LHCN-M2 (cell line): ENCODE data around the gene MSI1. TPM values are rescaled to one million over a fixed set of nuclear protein-coding genes. Genes with fewer than 3 reads are reported as not detected.
"Not testable (repeated sequence)": the region's sequence is repeated elsewhere in the genome, so short reads cannot be mapped to it uniquely, and the experiment has no call there.

Experiments
- DNase-seq: peaks from one replicate; pipeline ENCODE4 v3.0.0-alpha.2; 2012; ENCODE audit warnings: low read depth
- total RNA-seq: library from RNA; depleted of rRNA; stranded (reverse); fragments of >200 nt; gene quantifications from 2 replicates; pipeline ENCODE4 v1.2.3, GENCODE V29; 2014

Gene MSI1
- total RNA-seq, 1 experiment from 2014 or later: not detected

DNA sequence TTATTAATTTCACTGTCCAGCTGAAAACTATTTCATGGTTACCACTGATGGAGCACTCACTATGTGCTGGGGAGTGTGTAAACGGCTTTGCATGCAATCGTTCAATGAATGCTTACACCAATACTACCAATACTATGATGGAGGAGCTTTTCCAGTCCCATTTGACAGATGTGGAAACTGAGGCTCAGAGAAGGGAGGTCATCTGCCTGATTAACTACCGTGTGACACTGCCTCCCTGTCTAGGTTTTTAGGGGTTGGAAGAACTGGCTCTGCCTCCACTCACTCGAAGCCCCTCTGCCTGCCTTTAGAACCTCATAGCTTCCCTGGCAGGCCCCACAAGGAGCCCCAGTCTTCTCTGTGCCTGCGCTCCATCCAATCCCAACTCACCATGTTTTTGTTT lies 11.9 kb downstream of the MSI1 start:
- DNase-seq: no peak

GRCh38 chr12:120356567-120357030 lies 12.4 kb downstream of the MSI1 start:
- DNase-seq: peak; percentile 91

- no peak for DNase-seq
Observed at GRCh38 chr12:120353556-120354317, 15.2 kb downstream of the MSI1 start.

DNA sequence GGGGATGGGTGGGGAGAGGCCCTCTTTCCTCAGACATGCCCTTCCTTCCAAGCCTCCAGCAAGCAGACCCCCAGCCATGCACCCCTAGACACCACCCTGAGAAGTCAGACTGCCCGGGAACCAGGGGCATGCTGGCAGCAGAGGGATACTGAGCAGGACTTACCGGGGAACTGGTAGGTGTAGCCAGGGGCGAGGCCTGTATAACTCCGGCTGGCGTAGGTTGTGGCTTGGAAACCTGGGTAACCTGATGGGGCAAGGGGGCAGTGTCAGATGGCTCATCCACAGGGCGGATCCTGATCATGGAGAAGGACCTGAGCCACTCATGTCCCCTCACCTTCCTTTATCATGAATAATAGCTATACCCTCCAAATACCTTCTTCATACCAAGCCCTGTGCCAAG lies 15.8 kb downstream of the MSI1 start:
- no peak for DNase-seq

DNA sequence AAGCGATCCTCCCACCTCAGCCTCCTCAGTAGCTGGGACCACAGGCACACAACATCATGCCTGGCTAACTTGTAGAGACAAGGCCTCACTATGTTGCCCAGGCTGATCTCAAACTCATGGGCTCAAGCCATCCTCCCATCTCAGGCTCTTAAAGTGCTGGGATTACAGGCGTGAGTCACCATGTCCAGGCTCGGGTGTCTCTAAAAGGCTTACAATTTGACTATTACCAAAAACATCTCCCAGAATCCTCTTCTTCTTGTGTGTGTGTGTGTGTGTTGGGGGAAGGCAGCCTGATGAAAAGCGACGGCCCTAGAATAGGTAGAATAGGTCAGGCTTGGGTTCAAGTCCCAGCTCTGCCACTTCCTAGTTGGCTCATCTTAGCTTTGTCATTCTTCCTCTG lies 16.8 kb downstream of the MSI1 start:
- DNase-seq: peak; percentile 62

GRCh38 chr12:120350576-120351350 lies 18.2 kb downstream of the MSI1 start:
- DNase-seq: no peak

GRCh38 chr12:120347766-120348165 lies 21.2 kb downstream of the MSI1 start:
- no peak for DNase-seq

- no peak for DNase-seq
Observed at GRCh38 chr12:120346681-120347080, 22.3 kb downstream of the MSI1 start.

GRCh38 chr12:120346031-120346430 lies 22.9 kb downstream of the MSI1 start:
- DNase-seq: no peak

DNA sequence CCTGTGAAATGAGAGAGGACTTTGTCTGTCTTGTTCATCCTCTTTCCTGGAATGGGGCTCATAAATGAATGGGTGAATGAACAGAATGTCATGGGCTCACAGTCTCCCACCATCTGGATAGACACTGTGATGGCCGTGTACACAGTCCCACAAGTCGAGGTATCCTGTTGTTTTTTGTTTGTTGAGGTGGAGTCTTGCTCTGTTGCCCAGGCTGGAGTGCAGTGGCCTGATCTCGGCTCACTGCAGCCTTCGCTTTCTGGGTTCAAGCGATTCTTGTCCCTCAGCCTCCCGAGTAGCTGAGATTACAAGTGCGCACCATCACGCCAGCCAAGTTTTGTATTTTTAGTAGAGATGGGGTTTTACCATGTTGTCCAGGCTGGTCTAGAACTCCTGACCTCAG lies 25.3 kb downstream of the MSI1 start:
- no peak for DNase-seq

GRCh38 chr12:120343039-120343537 lies 25.9 kb downstream of the MSI1 start:
- no peak for DNase-seq

DNA sequence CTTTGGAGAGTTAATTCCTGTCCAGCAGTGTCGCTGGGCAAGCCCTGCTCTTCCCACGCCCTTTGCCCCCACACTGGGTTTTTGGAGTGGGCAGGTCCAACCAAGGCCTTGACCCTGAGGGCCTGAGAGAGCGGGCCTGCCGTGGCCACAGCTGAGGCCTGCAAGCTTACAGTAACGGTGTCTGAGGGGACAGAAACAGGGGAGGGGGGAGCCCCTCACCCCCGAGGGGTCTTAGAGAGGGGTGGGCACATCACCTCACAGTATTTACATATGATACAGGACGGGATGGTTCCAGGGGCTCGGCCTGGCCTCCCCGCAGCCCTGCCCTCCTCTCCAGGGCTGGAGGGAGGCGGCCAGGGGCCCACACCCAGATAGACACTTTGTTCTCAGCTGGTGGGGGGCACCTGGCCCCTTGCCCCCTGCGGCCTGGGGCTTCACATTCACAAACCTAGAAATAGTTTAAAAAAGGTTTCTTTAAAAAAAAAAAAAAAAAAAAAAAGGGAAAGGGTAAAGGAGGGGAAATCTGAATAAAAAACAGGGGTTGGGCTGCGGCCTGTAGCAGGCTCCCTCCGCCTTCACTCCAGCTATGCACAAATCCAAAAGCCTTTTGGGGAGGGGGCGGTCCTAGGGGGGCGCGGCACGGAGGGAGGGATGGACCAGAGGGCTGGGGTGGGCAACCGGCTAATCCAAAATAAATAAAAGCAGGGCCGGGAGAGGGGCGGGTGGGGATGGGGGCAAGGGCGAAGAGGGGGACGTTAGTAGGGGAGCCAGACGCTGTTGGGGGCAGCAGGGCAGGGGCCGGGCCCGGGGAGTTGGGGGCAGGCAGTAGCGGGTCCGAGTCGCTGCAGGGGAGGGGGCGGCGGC lies 26.6 kb downstream of the MSI1 start:
- no peak for DNase-seq

DNA sequence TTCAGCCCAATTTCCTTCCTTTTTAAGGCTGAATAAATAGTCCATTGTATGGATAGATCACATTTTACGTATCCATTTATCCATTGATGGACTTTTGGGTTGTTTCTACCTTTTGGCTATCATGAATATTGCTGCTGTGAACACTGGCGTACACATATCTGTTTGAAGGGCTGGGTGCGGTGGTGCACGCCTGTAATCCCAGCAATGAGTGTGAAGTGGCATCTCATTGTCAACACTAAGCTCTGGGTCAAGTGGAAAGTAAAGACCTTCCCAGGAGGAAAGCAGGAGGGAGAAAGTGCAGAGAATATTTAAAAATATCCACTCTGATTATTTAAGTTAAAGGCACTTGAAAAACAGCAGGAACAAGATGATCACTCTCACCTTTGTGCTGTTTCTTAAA lies 29.7 kb downstream of the MSI1 start:
- no peak for DNase-seq

GRCh38 chr12:120337730-120338129 lies 31.2 kb downstream of the MSI1 start:
- no peak for DNase-seq

DNA sequence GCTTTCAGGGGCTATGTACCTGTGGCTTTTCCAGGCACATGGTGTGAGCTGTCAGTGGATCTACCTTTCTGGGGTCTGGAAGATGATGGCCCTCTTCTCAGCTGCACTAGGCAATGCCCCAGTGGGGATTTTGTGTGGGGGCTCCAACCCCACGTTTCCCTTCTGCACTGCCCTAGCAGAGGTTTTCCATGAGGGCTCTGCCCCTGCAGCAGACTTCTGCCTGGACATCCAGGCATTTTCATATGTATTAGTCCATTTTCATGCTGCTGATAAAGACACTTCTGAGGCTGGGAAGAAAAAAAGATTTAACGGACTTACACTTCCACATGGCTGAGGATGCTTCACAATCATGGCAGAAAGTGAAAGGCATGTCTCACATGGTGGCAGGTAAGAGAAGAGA lies 32.6 kb downstream of the MSI1 start:
- not testable (repeated sequence) for DNase-seq

DNA sequence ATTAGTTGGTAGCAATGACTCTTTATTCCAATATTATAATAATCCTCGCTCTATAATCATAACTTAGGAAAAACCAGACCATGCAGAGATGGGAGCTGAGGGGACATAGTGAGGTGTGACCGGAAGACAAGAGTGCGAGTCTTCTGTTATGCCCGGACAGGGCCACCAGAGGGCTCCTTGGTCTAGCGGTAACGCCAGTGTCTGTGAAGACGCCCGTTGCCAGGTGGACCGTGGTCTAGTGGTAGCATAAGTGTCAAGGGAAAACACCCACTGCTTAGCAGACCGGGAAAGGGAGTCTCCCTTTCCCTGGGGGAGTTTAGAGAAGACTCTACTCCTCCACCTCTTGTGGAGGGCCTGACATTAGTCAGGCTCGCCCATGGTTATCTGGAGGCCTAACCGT lies 33.5 kb downstream of the MSI1 start:
- DNase-seq: peak; percentile 41

GRCh38 chr12:120332523-120332922 lies 36.4 kb downstream of the MSI1 start:
- DNase-seq: no peak

DNA sequence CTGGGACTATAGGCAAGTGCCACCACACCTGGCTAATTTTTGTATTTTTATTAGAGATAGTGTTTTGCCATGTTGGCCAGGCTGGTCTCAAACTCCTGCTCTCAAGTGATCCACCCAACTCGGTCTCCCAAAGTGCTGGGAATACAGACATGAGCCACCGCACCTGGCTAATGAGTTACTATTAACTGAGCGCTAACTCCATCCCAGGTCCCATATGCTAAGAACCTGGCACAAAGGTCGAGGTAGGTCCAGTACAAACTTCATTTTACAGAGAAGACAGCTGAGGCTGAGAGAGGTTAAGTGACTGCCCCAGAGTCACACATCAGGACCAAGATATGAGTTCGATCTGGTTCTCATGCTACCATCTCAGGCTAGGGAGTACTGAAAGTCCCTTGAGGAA lies 36.9 kb downstream of the MSI1 start:
- DNase-seq: no peak

- DNase-seq: no peak
Observed at GRCh38 chr12:120331390-120331789, 37.6 kb downstream of the MSI1 start.

- no peak for DNase-seq
Observed at GRCh38 chr12:120328228-120328627, 40.7 kb downstream of the MSI1 start.

GRCh38 chr12:120327593-120327992 lies 41.4 kb downstream of the MSI1 start, which contains the start of gene PLA2G1B:
PLA2G1B (minus strand) TSS chr12:120327779; CDS start chr12:120327753, 26 bp downstream.
- no peak for DNase-seq
